ENCODE data around the gene DISC1. TPM values are rescaled to one million over a fixed set of nuclear protein-coding genes. Genes with fewer than 3 reads are reported as not detected.

The DISC1 gene
- total and polyA plus RNA-seq, 7 experiments from 2014 or later: 7.8 to 33.8 (median 17.1) TPM

GRCh38 chr1:231603598-231604275 lies 22.9 kb upstream of the DISC1 start:
- Mint-ChIP-seq H3K4me3 (peak overlapping the region; percentile 77 to 98 (median 94)), H3K9me3 (no peaks in the 10 kb centered on the region), H3K4me1 (peaks cover 8 to 19% (median 11%) of the 10 kb centered on the region in 7 donors), H3K27ac (peak overlapping the region; percentile 79 to 96 (median 87)), H3K36me3 (no peaks in the 10 kb centered on the region), H3K27me3 (peaks cover 0 to 18% (median 0%) of the 10 kb centered on the region in 5 donors)
- Histone ChIP-seq H3K27ac (ENCODE audit: low read depth, low read length) (peak overlapping the region; percentile 70), H3K9me3 (ENCODE audit: control insufficient read depth in 2 of 3, low read length in 3 of 3) (no peaks in the 10 kb centered on the region), H3K4me1 (ENCODE audit: control insufficient read depth in 2 of 2, insufficient read depth in 2 of 2, low read length in 2 of 2) (no peaks in the 10 kb centered on the region), H3K27me3 (ENCODE audit: control insufficient read depth in 2 of 2, insufficient read depth in 2 of 2, low read length in 2 of 2) (no peaks in the 10 kb centered on the region), H3K36me3 (ENCODE audit: control insufficient read depth in 2 of 3, insufficient read depth in 3 of 3, low read length in 3 of 3) (no peaks in the 10 kb centered on the region), H3K4me3 (ENCODE audit: low read length) (peak overlapping the region; percentile 67)
- CTCF ChIA-PET: interaction anchor here (0.7 to 1.2 kb wide), 5 partner anchors 65 to 286 kb away, joined by 3 to 10 read pairs (median 5); no protein-coding TSS in a partner anchor
- peak; percentile 13 to 72 (median 67) for DNase-seq
- POLR2A ChIA-PET: interaction anchor here (0.5 kb wide), 1 partner anchor 631 kb away, joined by 3 read pairs; no protein-coding TSS in a partner anchor
- intact Hi-C loops (cut with micrococcal nuclease): loop anchor here (1.0 to 10.0 kb wide), 13 partner anchors 9 to 689 kb away; partner anchors contain the start of genes GNPAT (in 2 of the 2), EGLN1 (in 1 of the 2), FAM89A (in 1 of the 2) and SPRTN (in 1 of the 2)
- ATAC-seq: peak; percentile 87

DNA sequence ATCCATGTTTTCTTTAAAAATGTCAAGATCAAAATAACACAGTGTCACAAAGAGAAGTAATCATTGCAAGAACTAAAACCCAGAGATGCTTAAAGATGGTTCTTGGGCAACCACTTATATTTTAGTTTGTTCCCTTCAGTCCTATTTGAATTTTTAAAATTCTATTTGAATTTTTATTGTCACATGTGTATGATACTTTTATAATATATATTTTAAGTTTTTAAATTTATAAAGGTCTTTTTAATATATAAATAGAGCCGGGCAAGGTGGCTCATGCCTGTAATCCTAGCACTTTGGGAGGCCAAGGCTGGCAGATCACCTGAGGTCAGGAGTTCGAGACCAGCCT lies 22.3 kb upstream of the DISC1 start:
- ChIA-PET CTCF (interaction anchor here (0.7 to 1.2 kb wide), 2 partner anchors 65 to 247 kb away, joined by 3 to 10 read pairs; no protein-coding TSS in a partner anchor), POLR2A (no interaction called here)
- Histone ChIP-seq H3K4me1 (ENCODE audit: control insufficient read depth in 2 of 2, insufficient read depth in 2 of 2, low read length in 2 of 2) (no peaks in the 10 kb centered on the region), H3K9me3 (ENCODE audit: control insufficient read depth in 2 of 3, low read length in 3 of 3) (no peaks in the 10 kb centered on the region), H3K4me3 (ENCODE audit: low read length) (no peak overlapping the region), H3K27ac (ENCODE audit: low read depth, low read length) (peak overlapping the region; percentile 70), H3K36me3 (ENCODE audit: control insufficient read depth in 2 of 3, insufficient read depth in 3 of 3, low read length in 3 of 3) (no peaks in the 10 kb centered on the region), H3K27me3 (ENCODE audit: control insufficient read depth in 2 of 2, insufficient read depth in 2 of 2, low read length in 2 of 2) (no peaks in the 10 kb centered on the region)
- H3K36me3 Mint-ChIP-seq: peaks cover 0 to under 1% (median 0%) of the 10 kb centered on the region in 5 donors
- no peak for ATAC-seq
- no peak for DNase-seq
- peaks cover 8 to 19% (median 11%) of the 10 kb centered on the region in 7 donors for H3K4me1 Mint-ChIP-seq
- H3K27ac Mint-ChIP-seq: peak overlapping the region in 8 of 9 donors; percentile 85 to 96 (median 88)
- intact Hi-C loops (cut with micrococcal nuclease): loop anchor here (1.0 to 10.0 kb wide), 12 partner anchors 8 to 689 kb away; partner anchors contain the start of genes EGLN1 (in 1 of the 2), FAM89A (in 1 of the 2), GNPAT (in 1 of the 2) and SPRTN (in 1 of the 2)
- H3K4me3 Mint-ChIP-seq: peak overlapping the region in 7 of 10 donors; percentile 77 to 98 (median 94)
- peaks cover 0 to 21% (median 0%) of the 10 kb centered on the region in 5 donors for H3K27me3 Mint-ChIP-seq
- no peaks in the 10 kb centered on the region for H3K9me3 Mint-ChIP-seq

GRCh38 chr1:231605149-231606100 lies 21.2 kb upstream of the DISC1 start:
- Histone ChIP-seq H3K27me3 (ENCODE audit: control insufficient read depth in 2 of 2, insufficient read depth in 2 of 2, low read length in 2 of 2) (no peaks in the 10 kb centered on the region), H3K4me1 (ENCODE audit: control insufficient read depth in 2 of 2, insufficient read depth in 2 of 2, low read length in 2 of 2) (peaks cover 0 to under 1% of the 10 kb centered on the region in 2 donors), H3K9me3 (ENCODE audit: control insufficient read depth in 2 of 3, low read length in 3 of 3) (no peaks in the 10 kb centered on the region), H3K27ac (ENCODE audit: low read depth, low read length) (no peak overlapping the region), H3K4me3 (ENCODE audit: low read length) (no peak overlapping the region), H3K36me3 (ENCODE audit: control insufficient read depth in 2 of 3, insufficient read depth in 3 of 3, low read length in 3 of 3) (no peaks in the 10 kb centered on the region)
- intact Hi-C loops (cut with micrococcal nuclease): loop anchor here (2.0 to 10.0 kb wide), 3 partner anchors 365 to 691 kb away; partner anchors contain the start of genes FAM89A (in 1 of the 2) and GNPAT (in 1 of the 2)
- ChIA-PET POLR2A (interaction anchor here (1.0 to 2.2 kb wide), 3 partner anchors 11 to 182 kb away, joined by 3 to 9 read pairs (median 5); partner anchors contain the start of gene DISC1), CTCF (interaction anchor here (0.8 to 1.7 kb wide), 4 partner anchors 9 to 248 kb away, joined by 3 to 8 read pairs (median 4); no protein-coding TSS in a partner anchor)
- no peaks in the 10 kb centered on the region for H3K9me3 Mint-ChIP-seq
- ATAC-seq: peak; percentile 58
- DNase-seq: no peak
- H3K27ac Mint-ChIP-seq: peak overlapping the region in 3 of 9 donors; percentile 28 to 90 (median 66)
- peak overlapping the region in 1 of 10 donors; percentile 58 for H3K4me3 Mint-ChIP-seq
- peaks cover 0 to 4% (median 0%) of the 10 kb centered on the region in 5 donors for H3K36me3 Mint-ChIP-seq
- H3K27me3 Mint-ChIP-seq: peaks cover 0 to 22% (median 0%) of the 10 kb centered on the region in 5 donors
- H3K4me1 Mint-ChIP-seq: peaks cover 14 to 26% (median 19%) of the 10 kb centered on the region in 7 donors

DNA sequence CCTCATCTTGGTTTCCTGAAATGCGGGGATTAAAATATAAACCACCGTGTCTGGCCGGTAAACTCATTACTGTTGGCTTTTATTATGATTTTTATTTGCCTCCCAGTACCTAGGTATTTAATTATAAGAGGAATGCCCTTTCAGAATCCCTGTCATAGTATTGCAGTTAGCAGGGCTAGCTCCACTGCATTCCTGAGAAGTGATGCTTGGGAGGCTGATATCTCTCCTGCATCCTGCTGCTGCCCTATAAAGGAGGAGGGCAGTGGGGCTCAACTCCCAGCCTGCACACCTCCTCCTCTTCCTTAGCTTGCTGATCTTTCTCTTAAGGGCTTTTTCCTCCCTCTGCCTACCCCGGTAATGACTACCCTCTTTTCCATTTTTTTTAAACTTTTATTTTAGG lies 19.9 kb upstream of the DISC1 start:
- no peak for ATAC-seq
- Histone ChIP-seq H3K4me1 (ENCODE audit: control insufficient read depth in 2 of 2, insufficient read depth in 2 of 2, low read length in 2 of 2) (peaks cover 10 to 13% of the 10 kb centered on the region in 2 donors), H3K9me3 (ENCODE audit: control insufficient read depth in 2 of 3, low read length in 3 of 3) (no peaks in the 10 kb centered on the region), H3K4me3 (ENCODE audit: low read length) (no peak overlapping the region), H3K27ac (ENCODE audit: low read depth, low read length) (no peak overlapping the region), H3K27me3 (ENCODE audit: control insufficient read depth in 2 of 2, insufficient read depth in 2 of 2, low read length in 2 of 2) (no peaks in the 10 kb centered on the region), H3K36me3 (ENCODE audit: control insufficient read depth in 2 of 3, insufficient read depth in 3 of 3, low read length in 3 of 3) (no peaks in the 10 kb centered on the region)
- peaks cover 0 to 13% (median 4%) of the 10 kb centered on the region in 5 donors for H3K36me3 Mint-ChIP-seq
- H3K27me3 Mint-ChIP-seq: peaks cover 0 to 21% (median 0%) of the 10 kb centered on the region in 5 donors
- no peak overlapping the region for H3K4me3 Mint-ChIP-seq
- no peak overlapping the region for H3K27ac Mint-ChIP-seq
- ChIA-PET CTCF (interaction anchor here (0.8 to 1.7 kb wide), 5 partner anchors 8 to 249 kb away, joined by 3 to 4 read pairs (median 3); no protein-coding TSS in a partner anchor), POLR2A (interaction anchor here (0.7 to 2.2 kb wide), 3 partner anchors 10 to 80 kb away, joined by 3 to 9 read pairs (median 5); partner anchors contain the start of gene DISC1)
- peaks cover 0 to 4% (median 0%) of the 10 kb centered on the region in 11 donors for H3K9me3 Mint-ChIP-seq
- no peak for DNase-seq
- intact Hi-C loops (cut with micrococcal nuclease): loop anchor here in 1 of 2 donors (10.0 kb wide), 2 partner anchors 562 to 692 kb away; partner anchors contain the start of gene FAM89A
- H3K4me1 Mint-ChIP-seq: peaks cover 26 to 39% (median 31%) of the 10 kb centered on the region in 7 donors

- ATAC-seq: no peak
- H3K27ac ChIP-seq (ENCODE audit: low read depth, low read length): no peak overlapping the region
- peak overlapping the region in 6 of 9 donors; percentile 67 to 94 (median 80) for H3K27ac Mint-ChIP-seq
- H3K36me3 ChIP-seq (ENCODE audit: control insufficient read depth in 2 of 3, insufficient read depth in 3 of 3, low read length in 3 of 3): no peaks in the 10 kb centered on the region
- peaks cover 0 to 19% (median 0%) of the 10 kb centered on the region in 11 donors for H3K9me3 Mint-ChIP-seq
- ChIA-PET CTCF (interaction anchor here (1.0 kb wide), 1 partner anchor 253 kb away, joined by 3 read pairs; no protein-coding TSS in a partner anchor), POLR2A (interaction anchor here (1.6 kb wide), 1 partner anchor 18 kb away, joined by 4 read pairs; no protein-coding TSS in a partner anchor)
- no peak overlapping the region for H3K4me3 ChIP-seq (ENCODE audit: low read length)
- H3K36me3 Mint-ChIP-seq: peaks cover 3 to 27% (median 4%) of the 10 kb centered on the region in 5 donors
- no peak for DNase-seq
- no peaks in the 10 kb centered on the region for H3K9me3 ChIP-seq (ENCODE audit: control insufficient read depth in 2 of 3, low read length in 3 of 3)
- peaks cover 0 to 18% (median 0%) of the 10 kb centered on the region in 5 donors for H3K27me3 Mint-ChIP-seq
- H3K27me3 ChIP-seq (ENCODE audit: control insufficient read depth in 2 of 2, insufficient read depth in 2 of 2, low read length in 2 of 2): no peaks in the 10 kb centered on the region
- peak overlapping the region in 5 of 10 donors; percentile 10 to 76 (median 71) for H3K4me3 Mint-ChIP-seq
- intact Hi-C loops (cut with micrococcal nuclease): loop anchor here in 1 of 2 donors (5.0 kb wide), 2 partner anchors 83 to 633 kb away; partner anchors contain the start of genes ARV1, TSNAX and TTC13
- peaks cover 41 to 45% of the 10 kb centered on the region in 2 donors for H3K4me1 ChIP-seq (ENCODE audit: control insufficient read depth in 2 of 2, insufficient read depth in 2 of 2, low read length in 2 of 2)
- H3K4me1 Mint-ChIP-seq: peaks cover 48 to 60% (median 57%) of the 10 kb centered on the region in 7 donors
Measured at GRCh38 chr1:231610388-231610787, 16.2 kb upstream of the DISC1 start.
